Astrocyte (in vitro differentiated cells and primary cell): ENCODE measurements around the gene C15orf40. TPM values are rescaled to one million over a fixed set of nuclear protein-coding genes. Genes with fewer than 3 reads are reported as not detected.
A peak's percentile ranks its signal among the peaks of the same experiment; 100 is the strongest.
"Not testable (repeated sequence)": the region's sequence is repeated elsewhere in the genome, so short reads cannot be mapped to it uniquely, and the experiment has no call there.

ENCODE experiments used
- DNase-seq: peaks from one replicate; pipeline ENCODE4 v3.0.0-alpha.2; 2010; ENCODE audit warnings: low read depth
- FAIRE-seq: peaks from 2 replicates; lab custom pipeline; 2011; peaks lifted over from hg19 to GRCh38; lab: Jason Lieb, UNC
- H2AFZ ChIP-seq: 2 replicates; pipeline ENCODE4 v1.6.0; 2012; ENCODE audit warnings: low read depth, low read length, inconsistent platforms
- H3K27ac ChIP-seq: 2 replicates; pipeline ENCODE4 v1.5.1; 2011; ENCODE audit warnings: low read depth, low read length, inconsistent platforms
- H3K27me3 ChIP-seq: 2 replicates; pipeline ENCODE4 v1.6.0; 2011; ENCODE audit warnings: low read length, inconsistent platforms; ENCODE audit not compliant: insufficient read depth
- H3K36me3 ChIP-seq: 2 replicates; pipeline ENCODE4 v1.5.1; 2011; ENCODE audit warnings: low read length, inconsistent platforms; ENCODE audit not compliant: insufficient read depth
- H3K4me1 ChIP-seq: 2 replicates; pipeline ENCODE4 v1.5.1; 2011; ENCODE audit warnings: low read length, inconsistent platforms; ENCODE audit not compliant: insufficient read depth
- H3K4me2 ChIP-seq: 2 replicates; pipeline ENCODE4 v1.6.0; 2012; ENCODE audit warnings: low read length, inconsistent platforms
- H3K4me3 ChIP-seq: 2 replicates; pipeline ENCODE4 v1.5.1; 2011; ENCODE audit warnings: low read depth, mild to moderate bottlenecking, low read length, inconsistent platforms; ENCODE audit not compliant: insufficient read depth
- H3K79me2 ChIP-seq: 2 replicates; pipeline ENCODE4 v1.6.0; 2012; ENCODE audit warnings: mild to moderate bottlenecking, low read length, inconsistent platforms; ENCODE audit not compliant: insufficient read depth
- H3K9ac ChIP-seq: 2 replicates; pipeline ENCODE4 v1.6.0; 2012; ENCODE audit warnings: mild to moderate bottlenecking, low read length, inconsistent platforms
- H3K9me3 ChIP-seq: 2 replicates; pipeline ENCODE4 v1.5.1; 2012; ENCODE audit warnings: low read depth, mild to moderate bottlenecking, low read length, inconsistent platforms; ENCODE audit not compliant: insufficient read depth
- H4K20me1 ChIP-seq: 2 replicates; pipeline ENCODE4 v1.6.0; 2012; ENCODE audit warnings: low read length, inconsistent platforms; ENCODE audit not compliant: insufficient read depth
- H3K27ac Mint-ChIP-seq: one replicate; pipeline ENCODE4 v1.8.0; 2021; ENCODE audit warnings: mild to moderate bottlenecking, mixed read lengths; ENCODE audit not compliant: unreplicated experiment
- H3K27me3 Mint-ChIP-seq: one replicate; pipeline ENCODE4 v1.8.0; 2021; ENCODE audit warnings: low read depth, mixed read lengths; ENCODE audit not compliant: unreplicated experiment
- H3K36me3 Mint-ChIP-seq: one replicate; pipeline ENCODE4 v1.8.0; 2021; ENCODE audit warnings: low read depth, mixed read lengths; ENCODE audit not compliant: unreplicated experiment
- H3K4me1 Mint-ChIP-seq: one replicate; pipeline ENCODE4 v1.8.0; 2021; ENCODE audit warnings: low read depth, mixed read lengths; ENCODE audit not compliant: unreplicated experiment
- H3K4me3 Mint-ChIP-seq: one replicate; pipeline ENCODE4 v1.8.0; 2021; ENCODE audit warnings: mild to moderate bottlenecking, moderate library complexity, mixed read lengths; ENCODE audit not compliant: unreplicated experiment
- H3K9me3 Mint-ChIP-seq: one replicate; pipeline ENCODE4 v1.8.0; 2021; ENCODE audit warnings: mild to moderate bottlenecking, mixed read lengths; ENCODE audit not compliant: unreplicated experiment
- CTCF ChIP-seq: IDR thresholded peaks from 2 replicates; pipeline ENCODE4 v1.5.1; 2011; ENCODE audit warnings: low read depth, mild to moderate bottlenecking, inconsistent platforms, low read length, moderate library complexity; ENCODE audit not compliant: insufficient read depth
- EZH2 ChIP-seq: IDR thresholded peaks from 2 replicates; pipeline ENCODE4 v1.6.1; 2012; ENCODE audit warnings: mild to moderate bottlenecking, low read length, inconsistent platforms; ENCODE audit not compliant: insufficient read depth
- total RNA-seq: library from RNA; stranded (reverse); gene quantifications from 2 replicates; pipeline ENCODE4 v1.2.1, GENCODE V29; 2021

Gene C15orf40
- total RNA-seq, 1 donor from 2014 or later = 18.1 TPM

GRCh38 chr15:83012076-83012426 lies 612 bp upstream of the C15orf40 start:
- peak overlapping the region; percentile 98 for H3K4me3 Mint-ChIP-seq
- TF ChIP-seq EZH2 (no peak), CTCF (no peak)
- Histone ChIP-seq H2AFZ (peak overlapping the region; percentile 91), H3K9me3 (no peaks in the 10 kb centered on the region), H3K36me3 (peaks cover 7% of the 10 kb centered on the region), H3K4me2 (peak overlapping the region; percentile 90), H3K4me1 (peaks cover 14% of the 10 kb centered on the region), H3K27ac (peak overlapping the region; percentile 69), H3K4me3 (peak overlapping the region; percentile 97), H4K20me1 (peaks cover 7% of the 10 kb centered on the region), H3K27me3 (no peaks in the 10 kb centered on the region), H3K79me2 (peaks cover 21% of the 10 kb centered on the region), H3K9ac (peak overlapping the region; percentile 87)
- peaks cover 5% of the 10 kb centered on the region for H3K36me3 Mint-ChIP-seq
- H3K4me1 Mint-ChIP-seq = peaks cover 12% of the 10 kb centered on the region
- DNase-seq = no peak
- peaks cover 3% of the 10 kb centered on the region for H3K9me3 Mint-ChIP-seq
- H3K27ac Mint-ChIP-seq = peak overlapping the region; percentile 6
- no peak for FAIRE-seq
- no peaks in the 10 kb centered on the region for H3K27me3 Mint-ChIP-seq

- H3K36me3 Mint-ChIP-seq = peaks cover 8% of the 10 kb centered on the region
- no peak for FAIRE-seq
- H3K4me3 ChIP-seq = peak overlapping the region; percentile 97
- no peaks in the 10 kb centered on the region for H3K9me3 ChIP-seq
- H3K27ac ChIP-seq = peak overlapping the region; percentile 69
- no peaks in the 10 kb centered on the region for H3K27me3 Mint-ChIP-seq
- peaks cover 3% of the 10 kb centered on the region for H3K9me3 Mint-ChIP-seq
- peaks cover 14% of the 10 kb centered on the region for H3K4me1 ChIP-seq
- TF ChIP-seq EZH2 = no peak
- peak; percentile 84 for TF ChIP-seq CTCF
- peak overlapping the region; percentile 90 for H3K4me2 ChIP-seq
- peak overlapping the region; percentile 87 for H3K9ac ChIP-seq
- H3K27ac Mint-ChIP-seq = peak overlapping the region; percentile 73
- H3K36me3 ChIP-seq = peaks cover 9% of the 10 kb centered on the region
- peaks cover 7% of the 10 kb centered on the region for H4K20me1 ChIP-seq
- DNase-seq = peak; percentile 49
- peaks cover 21% of the 10 kb centered on the region for H3K79me2 ChIP-seq
- peak overlapping the region; percentile 98 for H3K4me3 Mint-ChIP-seq
- H2AFZ ChIP-seq = peak overlapping the region; percentile 76
- H3K27me3 ChIP-seq = no peaks in the 10 kb centered on the region
- peaks cover 12% of the 10 kb centered on the region for H3K4me1 Mint-ChIP-seq
These were observed 649 bp downstream of the C15orf40 start for GRCh38 chr15:83010709-83011270.

GRCh38 chr15:83000672-83001031 lies 10.8 kb downstream of the C15orf40 start:
- not testable (repeated sequence) for FAIRE-seq, H3K79me2 ChIP-seq, H3K27me3 ChIP-seq, H3K4me3 ChIP-seq, H3K27ac Mint-ChIP-seq, H3K36me3 Mint-ChIP-seq, H3K9ac ChIP-seq, H3K36me3 ChIP-seq, H3K9me3 ChIP-seq, H3K4me3 Mint-ChIP-seq, H2AFZ ChIP-seq, DNase-seq, H3K4me1 ChIP-seq, H3K9me3 Mint-ChIP-seq, H3K27me3 Mint-ChIP-seq, H3K4me2 ChIP-seq, H4K20me1 ChIP-seq, H3K27ac ChIP-seq
- peaks cover 12% of the 10 kb centered on the region for H3K4me1 Mint-ChIP-seq
